GM12891 (cell line): Measurements from ENCODE around the gene PTAFR.
A peak's percentile ranks its signal among the peaks of the same experiment; 100 is the strongest.

Source experiments
- DNase-seq: peaks from one replicate; pipeline ENCODE4 v3.0.0; 2011; ENCODE audit warnings: low spot score; ENCODE audit not compliant: insufficient read length
- FAIRE-seq: peaks from 2 replicates; lab custom pipeline; 2011; peaks lifted over from hg19 to GRCh38; lab: Jason Lieb, UNC
- PAX5 ChIP-seq: IDR thresholded peaks from 2 replicates; pipeline ENCODE4 v1.6.1; 2011; ENCODE audit warnings: low read length, moderate library complexity, mild to moderate bottlenecking; ENCODE audit not compliant: insufficient read depth, severe bottlenecking
- POLR2A ChIP-seq: IDR thresholded peaks from 2 replicates; pipeline ENCODE4 v1.6.1; 2011; ENCODE audit warnings: low read depth, low read length, control low read depth
- POLR2AphosphoS5 ChIP-seq: IDR thresholded peaks from 2 replicates; pipeline ENCODE4 v1.6.1; 2011; ENCODE audit warnings: low read depth, low read length, control low read depth
- POU2F2 ChIP-seq: IDR thresholded peaks from 2 replicates; pipeline ENCODE4 v1.6.1; 2011; ENCODE audit warnings: low read depth, mild to moderate bottlenecking, control low read depth, low read length, moderate library complexity
- SPI1 ChIP-seq: IDR thresholded peaks from 2 replicates; pipeline ENCODE4 v1.6.1; 2011; ENCODE audit warnings: low read depth, low read length, control low read depth
- TAF1 ChIP-seq: IDR thresholded peaks from 2 replicates; pipeline ENCODE4 v1.6.1; 2011; ENCODE audit warnings: low read depth, low read length, control low read depth

The PTAFR gene

DNA sequence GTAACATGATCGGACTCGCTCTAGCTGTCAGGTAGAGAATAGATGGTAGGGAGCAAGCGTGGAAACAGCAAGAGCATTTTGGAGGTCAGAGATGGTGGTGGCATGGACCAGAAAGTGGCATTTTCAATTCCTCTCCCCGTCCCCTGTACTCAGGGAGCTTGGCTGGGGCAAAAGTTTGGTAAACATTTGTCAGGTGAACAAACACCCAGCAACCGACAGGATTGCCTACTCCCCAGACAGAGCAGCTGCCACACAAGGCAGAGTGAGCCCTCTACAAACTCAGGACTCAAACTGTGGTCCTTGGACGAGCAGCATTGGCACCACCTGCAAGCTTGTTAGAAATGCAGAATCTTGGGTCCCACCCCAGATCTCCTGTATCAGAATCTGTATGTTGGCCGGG lies 14.3 kb downstream of the PTAFR start:
- FAIRE-seq (peak; percentile 75), DNase-seq (no peak)
- TF ChIP-seq POLR2AphosphoS5 = no peak

GRCh38 chr1:28161751-28162150 lies 14.7 kb downstream of the PTAFR start:
- FAIRE-seq = no peak
- DNase-seq = no peak
- no peak for TF ChIP-seq SPI1
- no peak for TF ChIP-seq POLR2AphosphoS5
- no peak for TF ChIP-seq TAF1
- no peak for TF ChIP-seq POU2F2
- TF ChIP-seq PAX5 = no peak

DNA sequence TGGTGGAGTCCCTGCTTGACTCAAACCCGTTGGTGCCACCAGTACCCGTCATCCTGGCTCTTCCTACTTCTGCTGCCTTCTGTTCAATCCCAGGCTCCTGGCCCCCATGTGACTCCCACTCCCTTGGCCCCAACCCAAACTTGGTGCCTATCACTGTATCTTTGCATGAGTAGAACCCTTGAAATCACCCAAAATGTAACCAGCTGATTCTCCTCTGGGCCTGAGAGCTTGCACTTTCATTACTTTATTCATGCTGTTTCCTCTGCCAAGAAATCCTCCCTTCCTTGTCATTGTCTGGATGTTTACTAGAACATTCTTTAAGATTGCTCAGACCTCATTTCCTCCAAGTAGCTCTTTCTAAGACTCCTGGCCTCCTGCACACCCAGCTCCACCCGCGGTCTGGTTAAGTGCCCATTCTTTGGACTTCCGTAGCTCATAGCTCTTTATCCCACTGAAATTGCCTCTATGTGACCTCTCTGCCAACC lies 15.7 kb downstream of the PTAFR start:
- FAIRE-seq = no peak
- TF ChIP-seq POU2F2 (no peak), POLR2A (no peak), POLR2AphosphoS5 (no peak), TAF1 (no peak)
- DNase-seq = no peak

- TF ChIP-seq POU2F2 (no peak), TAF1 (no peak), SPI1 (no peak), POLR2AphosphoS5 (no peak), POLR2A (no peak), PAX5 (no peak)
These were observed 16.8 kb downstream of the PTAFR start for GRCh38 chr1:28159680-28160079.

GRCh38 chr1:28159243-28159642 lies 17.2 kb downstream of the PTAFR start:
- DNase-seq (no peak), FAIRE-seq (no peak)
- no peak for TF ChIP-seq SPI1
- TF ChIP-seq TAF1 = no peak
- no peak for TF ChIP-seq POLR2AphosphoS5
- TF ChIP-seq PAX5 = no peak
- no peak for TF ChIP-seq POU2F2
- TF ChIP-seq POLR2A = no peak

More at GRCh38 chr1:28159680-28160079, 16.8 kb downstream of the PTAFR start:
- FAIRE-seq = no peak
- DNase-seq = no peak

DNA sequence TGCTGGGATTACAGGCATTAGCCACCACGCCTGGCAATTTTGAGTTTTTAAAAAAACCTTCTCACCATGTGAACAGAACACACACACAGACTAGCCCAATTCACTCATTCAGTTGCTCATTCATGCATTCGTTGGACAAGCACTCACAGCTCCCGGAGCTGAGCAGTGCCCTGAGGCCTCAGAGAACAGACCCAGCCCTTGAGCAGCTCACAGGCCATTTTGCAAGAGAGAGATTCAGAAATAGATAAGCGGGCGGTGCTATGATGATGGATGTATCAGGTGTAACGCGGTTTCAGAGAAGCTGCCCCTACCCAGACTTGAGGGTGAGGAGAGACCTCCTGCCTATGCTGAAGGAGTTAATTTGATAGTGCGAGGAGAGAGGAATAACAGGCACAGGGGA lies 18.6 kb downstream of the PTAFR start:
- TF ChIP-seq PAX5 (no peak), POU2F2 (no peak), TAF1 (no peak), SPI1 (no peak), POLR2A (no peak), POLR2AphosphoS5 (no peak)
- FAIRE-seq = no peak
- DNase-seq = no peak

DNA sequence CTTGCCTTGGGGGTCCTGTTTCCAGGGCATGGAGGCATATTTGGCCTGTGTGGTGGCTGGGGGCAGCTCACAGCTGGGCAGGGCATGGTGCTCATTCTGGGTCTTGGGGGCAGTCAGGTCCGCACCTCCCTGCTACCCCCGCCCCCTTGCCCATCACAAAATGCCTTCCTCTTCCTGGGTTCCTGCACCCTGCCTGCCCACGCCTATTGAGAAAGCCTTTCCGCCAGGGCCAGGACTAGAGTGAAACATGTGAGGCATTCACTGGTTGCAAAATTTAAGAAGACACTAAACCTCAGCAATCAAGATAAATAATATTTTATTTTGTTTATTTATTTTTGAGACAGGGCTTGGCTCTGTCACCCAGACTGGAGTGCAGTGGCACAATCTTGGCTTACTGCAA lies 19.7 kb downstream of the PTAFR start:
- FAIRE-seq (no peak), DNase-seq (no peak)
- TF ChIP-seq PAX5 (no peak), SPI1 (no peak), TAF1 (no peak), POU2F2 (no peak), POLR2AphosphoS5 (no peak), POLR2A (no peak)

- no peak for FAIRE-seq
- DNase-seq = no peak
- TF ChIP-seq SPI1 = no peak
- no peak for TF ChIP-seq POLR2AphosphoS5
- TF ChIP-seq TAF1 = no peak
- TF ChIP-seq POLR2A = no peak
- no peak for TF ChIP-seq PAX5
- TF ChIP-seq POU2F2 = no peak
These were observed 20.9 kb downstream of the PTAFR start for GRCh38 chr1:28155628-28156027.

DNA sequence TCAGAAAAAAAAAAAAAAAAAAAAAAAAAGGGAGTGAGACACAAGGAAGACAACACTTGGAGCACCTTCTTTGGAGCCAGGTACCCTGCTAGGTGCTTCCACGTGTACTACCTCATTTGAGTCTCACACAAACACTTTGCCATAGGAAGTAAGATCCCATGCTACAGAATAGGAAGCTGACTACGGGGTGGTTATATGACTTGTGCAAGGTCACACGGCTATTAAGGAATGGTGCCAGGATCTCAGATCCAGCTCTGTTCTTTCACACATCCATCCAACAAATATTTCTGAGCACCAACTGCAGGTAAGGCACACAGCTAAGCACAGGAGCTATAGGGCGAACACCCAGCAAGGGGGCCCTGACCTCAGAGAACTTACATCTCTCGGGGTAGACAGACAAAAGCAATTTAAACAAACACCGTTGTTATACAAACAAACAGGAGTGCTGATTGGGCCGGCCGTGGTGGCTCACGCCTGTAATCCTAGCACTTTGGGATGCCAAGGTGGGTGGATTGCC lies 22.4 kb downstream of the PTAFR start:
- TF ChIP-seq PAX5 (no peak), POLR2AphosphoS5 (no peak), TAF1 (no peak), POU2F2 (no peak), SPI1 (no peak), POLR2A (no peak)

GRCh38 chr1:28150125-28150780 lies 26.2 kb downstream of the PTAFR start:
- DNase-seq (no peak), FAIRE-seq (no peak)
- TF ChIP-seq SPI1 = no peak
- TF ChIP-seq POU2F2 = no peak
- no peak for TF ChIP-seq PAX5
- TF ChIP-seq TAF1 = no peak
- TF ChIP-seq POLR2A = no peak
- TF ChIP-seq POLR2AphosphoS5 = no peak

More for the DNA sequence above, 22.4 kb downstream of the PTAFR start:
- DNase-seq (no peak), FAIRE-seq (no peak)
